WTC11 (cell line): ENCODE results near the gene TTI1. TPM values are rescaled to one million over a fixed set of nuclear protein-coding genes. Genes with fewer than 3 reads are reported as not detected.

Source experiments
- AFF4 ChIP-seq: sonication (generic); formaldehyde crosslinking; IDR thresholded peaks from 2 replicates; pipeline ENCODE4 v1.8.1; 2023; ENCODE audit warnings: mild to moderate bottlenecking, missing genetic modification reagents, borderline replicate concordance
- AR ChIP-seq: fragments of 250-450 bp; sonication (Bioruptor Pico); IDR thresholded peaks from 2 replicates; pipeline ENCODE4 v1.9.0; 2021; ENCODE audit warnings: mild to moderate bottlenecking
- CREB1 ChIP-seq: sonication (generic); formaldehyde crosslinking; IDR thresholded peaks from 2 replicates; pipeline ENCODE4 v1.8.0; 2023; ENCODE audit warnings: mild to moderate bottlenecking, missing genetic modification reagents
- CREM ChIP-seq: sonication (generic); formaldehyde crosslinking; IDR thresholded peaks from 2 replicates; pipeline ENCODE4 v1.8.1; 2022; ENCODE audit warnings: mild to moderate bottlenecking, missing genetic modification reagents, moderate library complexity
- CTCF ChIP-seq: fragments of 200-600 bp; IDR thresholded peaks from 2 replicates; pipeline ENCODE4 v1.8.0; 2022; ENCODE audit warnings: antibody characterized with exemption
- E2F1 ChIP-seq: sonication (generic); formaldehyde crosslinking; IDR thresholded peaks from 2 replicates; pipeline ENCODE4 v1.8.0; 2022; ENCODE audit warnings: mild to moderate bottlenecking, missing genetic modification reagents
- E2F4 ChIP-seq: sonication (generic); formaldehyde crosslinking; IDR thresholded peaks from 2 replicates; pipeline ENCODE4 v1.8.1; 2022; ENCODE audit warnings: low read depth, mild to moderate bottlenecking, moderate library complexity, missing genetic modification reagents, borderline replicate concordance
- GABPB1 ChIP-seq: sonication (generic); formaldehyde crosslinking; IDR thresholded peaks from 2 replicates; pipeline ENCODE4 v1.8.1; 2023; ENCODE audit warnings: mild to moderate bottlenecking, missing genetic modification reagents
- TCF7 ChIP-seq: sonication (generic); formaldehyde crosslinking; IDR thresholded peaks from 2 replicates; pipeline ENCODE4 v1.8.0; 2022; ENCODE audit warnings: mild to moderate bottlenecking, low read depth, missing genetic modification reagents, moderate library complexity
- ZBTB43 ChIP-seq: sonication (generic); formaldehyde crosslinking; IDR thresholded peaks from 2 replicates; pipeline ENCODE4 v1.8.1; 2023; ENCODE audit warnings: mild to moderate bottlenecking, missing genetic modification reagents
- ZNF281 ChIP-seq: sonication (generic); formaldehyde crosslinking; IDR thresholded peaks from 2 replicates; pipeline ENCODE4 v1.8.0; 2023; ENCODE audit warnings: mild to moderate bottlenecking, missing genetic modification reagents
- ZNF512 ChIP-seq: sonication (generic); formaldehyde crosslinking; IDR thresholded peaks from 2 replicates; pipeline ENCODE4 v1.8.1; 2022; ENCODE audit warnings: missing genetic modification reagents, borderline replicate concordance
- total RNA-seq: library from RNA; stranded (reverse); gene quantifications from 3 replicates; pipeline ENCODE4 v1.2.3, GENCODE V29; 2021

TTI1 gene
- total RNA-seq, 1 experiment from 2014 or later, result 43.5 TPM

- TF ChIP-seq AR, result no peak
- no peak for TF ChIP-seq CTCF
- TF ChIP-seq ZNF281 (CRISPR knock-in tag), result peak; percentile 68; the same call in 1 of the 2 replicates
- peak; percentile 91 for TF ChIP-seq GABPB1 (CRISPR knock-in tag)
- 0 out of 2 replicates have a peak, but pooled peaks have one; percentile 49 for TF ChIP-seq TCF7 (CRISPR knock-in tag)
- TF ChIP-seq ZNF512 (CRISPR knock-in tag), result no peak
- peak; percentile 64 for TF ChIP-seq E2F4 (CRISPR knock-in tag)
- TF ChIP-seq CREM (CRISPR knock-in tag), result peak; percentile 98
- TF ChIP-seq CREB1 (CRISPR knock-in tag), result peak; percentile 88; the same call in 1 of the 2 replicates
- TF ChIP-seq AFF4 (CRISPR knock-in tag), result no peak
- TF ChIP-seq E2F1 (CRISPR knock-in tag), result peak; percentile 89; the same call in 1 of the 2 replicates
- no peak for TF ChIP-seq ZBTB43 (CRISPR knock-in tag)
These were observed at the start of gene TTI1, which contains the start of gene RPRD1B (continued) for GRCh38 chr20:38033330-38034107.
